Activated effector memory CD4-positive, alpha-beta T cell treated with anti-CD3 and anti-CD28 coated beads, Interleukin-2, amount 50 U/mL, for 16 hours (primary cell): ENCODE results near the gene PSMD11.

ENCODE experiments used
- DNase-seq: peaks from one replicate; pipeline ENCODE4 v3.0.0-alpha.2; 2020

The PSMD11 gene

DNA sequence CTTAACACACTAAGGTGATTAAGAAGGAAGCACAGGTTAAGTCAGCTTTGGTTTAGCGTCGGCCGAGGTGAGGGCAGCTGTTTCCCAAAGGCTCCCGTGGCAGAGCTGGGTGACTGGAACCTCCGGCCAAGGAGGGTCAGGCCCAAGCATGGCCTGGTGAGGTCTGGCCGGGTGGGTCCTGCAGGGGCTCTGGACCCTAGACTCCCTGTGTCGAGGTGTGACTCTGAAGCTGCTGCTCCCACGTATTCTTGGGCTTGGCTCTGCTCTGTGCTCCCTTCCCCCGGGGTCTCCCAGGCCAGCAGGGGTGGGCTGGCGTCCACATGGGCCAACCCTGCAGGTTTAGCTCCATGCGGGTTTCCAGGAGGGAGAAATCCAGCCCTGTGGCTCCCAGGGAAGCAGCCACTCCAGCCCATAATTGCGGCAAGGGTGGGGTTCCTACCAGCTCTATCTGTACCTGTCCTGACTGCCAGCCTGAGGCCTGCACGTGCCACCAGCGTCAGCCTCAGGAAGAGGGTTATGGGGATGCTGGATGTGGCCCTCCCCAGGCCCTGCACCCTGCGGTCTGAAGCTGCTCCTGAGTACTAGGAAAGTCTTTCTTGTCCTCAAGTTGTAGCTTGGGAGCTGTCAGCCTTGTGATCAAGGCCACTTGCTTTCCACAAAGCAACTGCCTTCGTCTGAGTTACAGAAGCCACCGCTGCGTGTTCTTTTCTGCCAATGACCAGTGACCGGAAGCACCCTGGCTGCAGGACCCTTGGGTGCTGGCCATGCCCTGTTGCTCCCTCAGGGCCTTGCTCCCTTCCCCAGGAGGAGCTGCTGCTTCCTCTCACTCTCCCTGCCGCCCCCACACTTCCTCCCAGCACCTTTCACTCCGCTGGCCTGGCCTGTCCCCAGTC is 47.3 kb downstream of the PSMD11 start:
- peak; percentile 72 for DNase-seq

DNA sequence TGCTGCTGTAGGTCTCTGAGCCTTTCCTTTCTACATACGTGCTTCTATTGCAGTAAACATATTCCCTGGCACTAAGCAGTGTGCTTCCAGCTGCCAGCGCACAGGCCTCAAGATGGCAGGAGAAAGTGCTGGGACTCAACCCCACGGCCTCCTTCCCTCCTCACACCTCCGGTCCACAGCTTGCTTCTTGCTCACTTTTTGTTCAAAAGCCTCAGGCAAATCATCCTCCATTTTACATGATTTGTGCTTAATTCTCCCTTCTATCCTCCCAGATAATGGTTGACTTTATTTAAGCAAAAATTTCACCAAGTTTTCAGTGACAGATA is 47.9 kb downstream of the PSMD11 start:
- DNase-seq, result no peak

DNA sequence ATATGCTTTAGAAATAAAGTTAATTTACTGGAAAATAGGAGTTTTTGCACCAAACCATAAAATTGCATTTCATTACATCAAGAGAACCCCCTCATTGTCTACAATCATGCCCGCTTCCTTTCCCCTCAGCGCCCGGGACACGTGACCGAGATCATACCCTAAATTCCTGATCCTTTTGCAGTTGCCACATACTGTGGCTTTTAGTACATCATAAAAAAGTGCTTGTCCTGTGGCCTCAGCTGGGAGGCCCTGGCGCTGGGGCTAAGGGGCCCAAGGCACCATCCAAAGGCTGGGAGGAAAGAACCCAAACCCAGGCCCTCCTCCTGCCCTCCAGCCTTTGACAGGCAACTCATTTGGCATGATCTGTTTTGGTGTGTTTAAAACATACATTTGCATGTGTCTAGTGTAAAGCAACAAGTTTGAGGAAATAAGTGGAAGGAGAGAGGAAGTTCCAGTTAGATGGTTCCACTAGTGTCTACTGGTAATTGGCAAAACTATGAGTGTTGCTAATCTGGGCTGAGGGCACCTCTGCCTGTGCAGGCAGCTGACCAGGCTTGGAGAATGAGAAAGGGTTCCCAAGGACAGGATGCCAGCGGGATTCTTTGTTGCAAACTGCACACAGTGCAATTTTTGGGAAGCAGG is 48.5 kb downstream of the PSMD11 start:
- no peak for DNase-seq

DNA sequence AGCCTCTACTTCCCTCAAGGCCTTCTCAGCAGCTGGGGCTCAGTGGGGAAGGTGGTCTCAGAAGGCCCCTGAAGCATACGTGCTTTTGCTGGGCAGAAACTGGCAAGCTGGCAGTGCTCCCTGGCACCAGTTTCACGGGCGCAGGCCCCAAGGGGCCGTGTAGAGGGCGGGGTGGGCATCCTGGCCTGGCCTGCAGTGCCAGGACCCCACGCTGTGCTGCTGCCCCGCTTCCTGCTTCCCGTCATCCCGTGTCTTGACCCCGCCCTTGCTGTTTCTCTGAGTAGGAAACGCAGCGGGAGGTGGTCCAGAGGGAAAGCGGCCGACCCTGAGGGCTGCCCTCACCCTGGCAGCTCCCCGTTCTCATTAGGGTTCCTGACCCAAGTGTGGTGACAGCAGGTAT is 49.3 kb downstream of the PSMD11 start:
- DNase-seq, result no peak

DNA sequence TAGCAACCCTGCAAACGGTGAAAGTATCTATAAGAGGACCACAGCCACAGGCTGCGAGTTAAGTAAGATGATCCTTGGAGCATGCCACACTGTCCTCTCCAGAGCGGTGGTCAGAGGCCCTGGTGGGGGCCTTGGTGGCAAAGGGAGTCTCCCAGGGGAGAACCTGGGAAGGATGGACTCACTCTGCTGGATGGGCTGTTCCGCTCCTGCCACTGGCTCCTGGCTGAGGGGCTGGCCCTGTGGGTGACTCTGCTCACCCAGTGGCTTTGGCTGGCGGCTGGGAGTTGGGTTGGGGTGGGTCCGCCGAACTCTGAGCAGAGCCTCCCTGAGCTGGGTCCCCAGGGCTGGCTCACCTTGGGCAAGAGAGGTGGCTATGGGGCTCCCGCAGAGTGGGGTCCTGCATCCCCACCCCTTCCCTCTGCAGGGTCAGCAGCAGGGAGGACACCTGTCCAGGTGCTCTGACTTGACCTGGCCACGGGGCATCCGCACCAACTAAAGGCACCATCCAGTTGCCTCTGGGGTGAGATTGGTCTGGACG is 49.7 kb downstream of the PSMD11 start:
- no peak for DNase-seq

DNA sequence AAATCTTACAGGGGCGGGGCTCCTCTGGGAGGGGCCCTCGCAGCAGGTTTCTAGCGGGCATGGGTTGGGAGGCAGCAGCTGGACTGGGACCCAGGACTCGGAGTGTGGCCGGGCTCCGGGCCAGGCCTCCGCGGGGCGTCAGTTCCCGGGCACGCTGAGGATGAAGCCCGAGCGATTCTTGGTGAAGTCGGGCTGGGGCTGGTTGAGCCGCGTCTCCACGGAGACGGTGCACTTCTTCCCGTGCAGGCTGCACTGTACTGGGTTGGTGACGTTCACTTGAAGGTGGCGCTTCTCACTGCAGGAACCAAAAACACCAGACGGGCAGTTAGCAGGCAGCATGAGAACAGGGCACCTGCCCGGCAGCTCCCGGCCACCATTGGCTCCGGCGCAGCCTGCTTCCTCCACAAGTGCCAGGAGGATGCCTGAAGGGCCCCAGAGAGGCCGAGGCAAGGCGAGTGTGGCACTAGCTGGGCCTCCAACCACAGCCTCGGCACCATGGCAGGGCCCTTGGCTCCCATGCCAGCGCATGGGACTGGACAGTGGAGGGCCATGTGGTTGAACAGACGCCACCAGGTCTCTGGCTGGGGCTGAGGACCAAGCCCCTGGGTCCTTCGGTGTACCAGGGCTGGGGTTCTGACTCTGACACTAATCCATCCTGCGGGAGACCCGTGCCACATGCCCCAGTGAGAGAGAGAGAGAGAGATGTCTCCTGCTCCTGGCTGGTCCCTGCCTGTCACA is 50.5 kb downstream of the PSMD11 start:
- no peak for DNase-seq

DNA sequence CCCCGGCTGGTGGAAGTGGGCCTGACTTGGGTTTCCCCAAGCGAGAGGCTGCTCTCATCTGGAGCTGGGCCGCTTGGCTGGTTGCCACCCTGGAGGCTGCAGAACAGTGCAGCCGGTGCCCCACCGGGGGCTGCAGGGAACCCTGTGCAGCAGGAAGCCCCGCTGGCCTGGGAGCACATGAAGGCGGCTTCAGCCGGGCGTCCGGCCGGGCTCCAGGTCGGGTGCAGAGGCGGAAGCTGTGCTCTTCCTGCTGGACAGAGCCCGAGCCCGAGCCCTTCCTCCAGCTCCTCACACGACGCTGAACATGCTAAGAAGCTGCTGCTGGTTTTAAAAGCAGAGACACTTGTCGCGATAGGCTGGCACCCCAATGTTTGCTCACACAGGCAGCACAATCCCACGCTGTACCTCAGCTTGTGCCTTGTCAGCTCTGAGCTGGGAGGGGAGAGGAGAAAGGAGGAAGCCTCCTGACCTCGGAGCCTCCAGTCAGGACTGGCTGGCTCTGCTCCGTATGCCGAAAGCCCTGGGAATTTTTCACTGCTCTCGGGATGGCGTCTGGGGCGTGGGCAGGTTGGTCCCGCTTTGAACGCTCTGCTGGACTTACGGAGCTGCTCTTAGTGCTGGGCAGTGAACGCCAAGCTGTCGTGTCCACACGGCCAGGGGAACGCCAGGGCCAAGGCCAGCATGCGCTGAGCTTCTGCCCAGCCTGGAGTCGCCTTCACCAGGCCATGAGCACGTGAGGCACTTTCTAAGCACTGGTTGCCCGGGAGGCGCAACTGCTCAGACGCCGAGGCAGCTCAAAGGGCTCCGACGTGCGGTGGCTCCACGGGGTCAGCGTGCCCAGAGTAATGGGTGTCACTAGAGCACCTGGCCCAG is 51.3 kb downstream of the PSMD11 start:
- DNase-seq, result no peak

DNA sequence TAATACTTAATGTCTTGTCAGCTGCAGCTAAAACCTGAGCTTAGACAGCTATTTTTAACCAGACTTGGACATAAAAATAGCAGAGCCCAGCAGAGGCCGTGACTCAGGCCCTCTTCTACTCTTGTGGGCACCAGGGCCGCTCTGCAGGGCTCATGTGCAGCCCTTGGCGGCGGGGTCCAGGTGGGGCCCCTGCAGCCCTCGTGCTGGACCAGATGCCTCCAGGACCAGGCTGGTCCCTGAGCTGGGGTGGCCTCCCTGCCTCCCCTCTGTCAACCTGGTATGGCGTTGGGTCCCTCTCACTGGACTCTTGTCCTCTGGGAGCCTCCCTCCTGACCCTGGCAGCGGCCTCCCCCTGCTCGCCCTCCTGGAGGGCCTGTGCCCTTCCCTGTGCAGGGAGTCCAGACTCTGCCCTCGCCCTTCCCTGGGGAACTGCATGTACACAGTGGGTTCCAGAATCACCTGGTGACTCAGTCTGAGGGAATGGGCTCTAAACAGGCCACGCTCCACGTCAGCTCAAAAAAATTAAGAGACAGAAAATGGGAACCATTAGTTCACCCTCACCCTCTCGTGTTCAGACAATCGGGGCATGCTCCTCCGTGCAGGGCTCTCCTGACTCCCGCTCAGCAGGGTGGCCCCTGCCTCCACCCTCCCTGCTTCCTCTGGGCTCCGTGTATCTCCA is 52.2 kb downstream of the PSMD11 start:
- DNase-seq, result no peak

DNA sequence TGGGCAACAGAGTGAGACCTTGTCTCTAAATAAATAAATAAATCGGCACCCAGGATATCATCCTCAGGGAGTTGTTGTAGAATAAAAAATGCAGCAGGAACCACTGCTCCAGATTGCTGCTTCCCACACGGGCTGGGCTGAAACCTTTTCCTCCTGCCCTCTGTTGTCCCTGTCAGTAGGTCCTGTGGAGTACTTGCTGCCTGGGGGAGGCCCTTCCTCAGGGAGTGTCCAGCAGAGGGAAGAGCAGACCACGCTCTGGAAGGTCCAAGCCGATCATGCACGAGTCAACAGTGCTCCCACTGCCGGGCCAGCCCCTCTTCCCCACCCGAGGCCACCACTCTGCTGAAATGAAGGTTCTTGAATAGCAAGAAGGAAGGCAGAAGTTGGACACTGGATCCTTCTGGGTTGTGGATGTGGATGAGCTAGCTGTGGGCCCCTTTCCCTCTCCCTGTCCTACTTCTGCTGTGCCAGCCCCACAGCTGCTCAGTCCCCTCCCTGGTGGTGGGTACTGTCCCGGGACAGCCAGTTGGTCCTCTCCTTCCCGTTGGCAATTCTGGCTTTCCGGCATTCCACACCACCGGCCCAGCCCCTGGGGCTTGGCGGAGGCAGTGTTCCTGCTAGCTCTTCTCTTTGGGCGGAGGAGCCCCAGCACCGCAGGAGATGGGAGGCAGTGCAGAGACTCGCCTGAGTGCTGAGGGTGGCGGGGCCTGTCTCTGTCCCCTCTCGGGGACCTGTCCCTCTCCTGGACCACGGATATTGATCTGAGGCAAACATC is 53.3 kb downstream of the PSMD11 start:
- no peak for DNase-seq

DNA sequence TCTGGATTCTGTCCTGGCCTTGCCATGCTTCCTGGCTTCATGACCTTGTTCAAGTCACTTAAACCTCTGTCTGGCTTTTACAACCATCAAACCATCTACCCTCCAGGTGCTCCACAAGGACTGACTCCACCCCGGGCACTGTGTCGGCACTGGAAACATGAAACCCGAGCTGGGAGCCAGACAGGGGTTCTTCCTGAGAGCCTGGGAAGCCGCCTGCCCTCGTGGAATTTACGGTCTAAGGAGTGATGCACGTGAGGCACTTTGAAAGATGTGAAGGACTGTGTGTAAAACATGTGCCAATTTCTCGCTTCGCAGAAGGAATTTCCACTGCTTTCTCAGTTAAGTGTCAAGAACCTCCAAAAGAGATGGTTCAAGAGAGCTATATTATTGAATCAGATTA is 54.1 kb downstream of the PSMD11 start:
- no peak for DNase-seq

DNA sequence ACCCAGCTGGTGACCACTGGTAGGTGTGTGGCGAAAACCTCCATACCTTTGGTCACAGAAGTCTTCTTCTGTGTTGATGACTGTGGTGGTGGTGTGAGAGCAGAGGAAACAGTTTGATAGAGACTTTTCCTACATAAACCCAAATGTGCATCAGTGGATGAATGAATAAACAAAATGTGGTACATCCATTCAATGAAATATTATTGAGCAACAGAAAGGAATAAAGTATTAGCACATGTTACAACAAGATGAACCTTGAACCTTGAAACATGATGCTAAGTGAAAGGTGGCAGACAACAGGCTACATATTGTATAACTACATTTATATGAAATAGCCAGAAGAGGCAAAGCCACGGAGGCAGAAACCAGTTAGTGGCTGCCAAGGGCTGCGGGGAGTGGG is 57.7 kb downstream of the PSMD11 start:
- no peak for DNase-seq

DNA sequence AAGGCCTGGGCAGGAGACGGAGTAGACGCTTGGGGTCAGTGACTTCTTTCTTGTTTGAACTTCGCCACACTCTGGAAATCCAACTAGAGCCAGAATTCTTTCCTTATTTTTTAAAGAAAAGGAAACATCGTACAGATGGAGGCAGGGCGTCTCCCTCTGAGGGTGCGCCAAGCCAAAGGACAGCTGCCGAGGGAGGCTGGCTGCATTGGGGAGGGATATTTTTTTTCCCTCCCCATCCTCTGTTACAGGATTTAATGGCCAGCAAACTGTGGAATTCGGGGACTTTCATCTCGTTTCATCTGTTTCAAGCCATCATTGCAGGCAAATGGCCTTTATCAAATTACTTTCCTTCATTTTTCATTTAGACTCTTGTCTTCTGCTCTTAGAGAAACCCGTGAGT is 58.4 kb downstream of the PSMD11 start:
- no peak for DNase-seq

DNA sequence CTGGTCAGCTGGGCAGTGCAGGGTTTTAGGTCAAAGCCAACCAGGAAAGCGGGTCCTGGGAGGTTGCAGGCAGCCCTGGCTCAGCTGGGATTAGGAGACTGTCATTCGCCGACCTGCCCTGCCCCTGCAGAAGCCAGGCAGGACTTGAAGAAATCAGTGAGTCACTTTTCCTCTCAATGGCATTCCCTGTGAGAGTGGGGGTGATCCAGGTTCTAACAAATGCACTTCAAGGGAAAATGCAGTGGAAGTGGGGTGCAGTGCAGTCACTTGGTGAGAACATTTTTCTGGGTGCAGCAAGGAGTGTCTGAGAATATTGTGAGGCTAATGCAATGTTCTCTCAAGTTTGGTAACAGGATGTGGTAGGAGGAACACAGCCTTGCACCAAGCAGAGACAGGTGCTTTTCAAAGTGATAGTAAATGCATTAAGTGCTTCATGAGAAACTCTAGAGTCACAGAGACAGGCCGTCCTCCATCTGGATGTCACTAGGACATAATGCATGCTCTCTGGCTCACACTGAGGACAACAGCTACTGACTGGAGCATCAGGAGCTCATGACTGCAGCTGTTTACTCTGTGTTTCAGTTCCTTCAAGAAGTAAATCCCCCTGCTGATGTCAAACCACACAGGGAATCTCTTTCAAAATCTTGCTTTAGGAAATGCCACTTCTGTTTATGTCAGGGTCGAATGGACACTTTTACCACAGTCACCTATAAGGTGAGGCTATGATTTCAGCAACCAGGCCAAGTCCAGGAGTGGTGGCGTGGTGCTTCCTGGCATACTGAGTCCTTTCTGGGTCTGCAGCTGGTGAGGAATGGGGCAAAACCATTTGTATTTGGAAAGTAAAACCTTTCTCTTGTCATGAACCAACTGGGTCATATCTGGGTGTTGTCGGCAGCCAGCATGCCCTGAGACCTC is 59.2 kb downstream of the PSMD11 start:
- DNase-seq, result no peak

DNA sequence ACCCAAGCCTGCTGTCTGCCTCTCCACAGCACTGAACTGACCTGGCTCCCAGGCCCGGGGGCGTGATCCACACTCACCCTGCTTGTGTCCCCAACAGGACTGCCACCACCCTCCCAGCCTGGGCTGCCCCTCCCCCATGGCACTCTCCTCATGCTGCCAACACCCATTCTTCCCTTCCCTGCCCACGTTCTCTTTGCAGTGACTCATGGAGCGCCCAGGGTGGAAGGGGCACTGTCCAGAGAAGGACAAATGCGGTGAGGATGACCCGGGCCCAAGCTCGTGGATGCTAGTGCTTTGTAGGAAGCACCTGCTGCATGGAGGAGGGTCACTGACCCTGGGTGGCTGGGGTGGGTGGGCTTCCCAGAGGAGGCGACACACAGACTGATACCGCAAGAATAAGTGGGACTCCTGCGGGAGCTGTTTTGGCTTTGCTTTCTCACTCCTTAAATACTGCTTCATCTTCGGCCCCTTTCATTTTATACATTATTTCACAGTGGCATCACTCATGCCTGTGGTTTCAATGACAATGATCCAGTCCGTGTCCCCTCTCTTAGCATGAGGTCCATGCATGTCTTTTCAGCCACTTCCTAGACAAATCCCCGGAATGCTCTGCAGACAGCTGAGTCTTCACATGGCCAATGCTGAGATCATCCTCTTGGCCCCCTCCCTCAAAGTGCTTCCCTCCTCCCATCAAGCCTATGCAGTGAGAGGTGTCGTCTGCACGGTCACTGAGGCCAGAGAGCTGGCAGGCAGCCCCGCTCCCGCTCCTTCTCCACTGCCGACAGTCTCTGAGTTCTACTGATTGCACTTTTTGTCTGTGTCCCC is 60.1 kb downstream of the PSMD11 start:
- DNase-seq, result peak; percentile 74

DNA sequence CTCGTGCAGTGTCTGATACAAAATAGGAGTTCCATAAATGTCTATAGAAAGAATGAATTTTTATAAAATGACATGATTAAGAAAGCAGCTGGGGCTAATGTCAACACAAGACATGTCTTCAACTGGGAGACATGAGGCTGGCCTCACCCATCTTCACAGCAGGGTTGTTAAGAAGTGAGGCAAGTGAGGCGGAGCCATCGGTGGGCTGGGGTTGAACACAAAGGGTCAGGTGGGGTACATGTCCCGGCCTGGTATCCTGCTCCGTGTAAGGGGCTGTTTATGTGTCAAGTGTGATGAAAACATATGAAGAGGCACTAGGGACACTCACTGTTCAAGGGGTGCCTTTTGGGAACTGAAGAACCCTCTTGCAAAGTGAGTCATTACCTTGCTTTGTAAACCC is 64.6 kb downstream of the PSMD11 start:
- no peak for DNase-seq

DNA sequence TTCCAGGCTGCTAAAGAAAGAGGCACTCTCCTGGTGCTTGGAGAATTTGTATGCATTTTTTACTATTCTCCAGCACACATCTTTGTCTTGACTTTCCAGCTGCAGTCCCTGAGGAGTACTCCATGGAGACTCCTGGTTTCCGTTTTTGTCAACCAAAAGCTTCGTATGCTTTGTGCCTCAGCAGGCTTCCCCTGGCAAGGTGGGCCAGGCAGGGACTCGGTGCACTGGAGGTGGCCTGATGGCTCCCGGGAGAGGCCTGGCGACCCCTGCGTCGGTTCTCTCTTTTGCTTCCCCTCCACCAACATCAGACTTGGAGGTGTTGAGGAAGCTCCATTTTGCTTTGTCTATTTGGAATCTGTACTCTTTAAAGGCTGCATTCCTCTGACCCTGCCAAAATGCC is 66.2 kb downstream of the PSMD11 start:
- no peak for DNase-seq

DNA sequence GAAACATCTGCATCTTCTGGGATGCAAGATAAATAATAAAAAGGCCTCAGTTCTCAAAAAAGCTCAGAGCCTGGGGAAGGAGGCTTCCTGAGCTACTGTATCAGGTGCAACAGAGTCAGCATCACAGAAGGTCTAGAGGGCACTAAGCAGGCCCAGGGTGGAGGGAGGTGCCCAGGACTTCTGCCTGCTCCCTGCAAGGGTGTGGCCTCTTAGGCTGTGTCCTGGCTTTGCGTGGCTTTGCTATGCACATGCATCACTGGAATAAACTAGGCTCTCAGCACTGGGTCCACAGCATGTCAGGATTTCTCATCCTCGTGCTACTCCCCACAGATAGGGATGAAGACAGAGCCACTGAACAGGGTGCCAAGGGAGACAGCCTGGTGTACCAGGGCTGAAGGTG is 68.0 kb downstream of the PSMD11 start:
- no peak for DNase-seq

DNA sequence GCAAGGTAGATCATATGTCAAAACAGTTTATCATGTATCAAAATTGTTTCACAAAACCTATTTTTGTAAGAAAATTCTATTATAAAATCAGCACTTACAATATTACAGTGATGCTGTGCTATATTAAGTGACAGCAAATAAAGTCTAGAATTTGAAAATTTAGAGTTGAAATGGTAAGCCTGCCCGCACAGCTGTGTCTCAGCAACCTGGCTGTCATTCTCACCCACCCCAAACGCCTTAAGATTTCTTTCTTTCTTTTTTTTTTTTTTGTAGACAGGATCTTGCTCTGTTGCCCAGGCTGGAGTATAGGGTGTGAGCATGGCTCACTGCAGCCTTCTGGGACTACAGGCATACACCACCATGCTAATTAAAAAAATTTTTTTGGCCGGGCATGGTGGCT is 69.3 kb downstream of the PSMD11 start:
- no peak for DNase-seq

DNA sequence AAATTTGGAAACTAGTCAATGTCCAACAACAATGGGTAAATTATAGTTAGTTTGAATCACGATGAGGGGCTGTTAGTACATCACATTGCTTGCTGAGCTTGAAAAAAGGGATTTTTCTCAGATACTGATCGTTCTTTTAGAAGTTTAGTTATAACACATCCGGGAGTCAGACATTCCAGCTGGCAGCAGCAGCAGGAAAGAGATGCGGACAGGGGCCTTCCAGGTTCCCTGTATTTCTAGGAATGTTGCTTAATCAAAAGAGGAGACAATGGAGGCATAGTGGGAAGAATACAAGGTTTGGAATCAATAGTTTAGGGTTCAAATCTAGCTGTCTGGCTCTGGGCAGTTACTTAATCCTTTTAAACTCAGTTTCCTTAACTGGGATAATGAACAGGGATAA is 70.3 kb downstream of the PSMD11 start:
- no peak for DNase-seq
